HepG2 (cell line): Measurements from ENCODE around the gene DNAJC12.

Experiments used
- CEBPB ChIP-seq: IDR thresholded peaks from 2 replicates; pipeline ENCODE4 v1.6.1; 2011; ENCODE audit warnings: low read depth, low read length, improper control_type of control experiment, borderline replicate concordance
- NFRKB ChIP-seq: fragments of 450-650 bp; IDR thresholded peaks from 2 replicates; pipeline ENCODE4 v1.6.1; 2017
- POLR2A ChIP-seq, 2 experiments: IDR thresholded peaks; 2 replicates each; pipeline ENCODE4 v1.6.1; 2011; ENCODE audit warnings: low read depth in 2 of 2, low read length in 2 of 2, mild to moderate bottlenecking in 1 of 2, moderate library complexity in 1 of 2; ENCODE audit not compliant: insufficient read depth in 1 of 2
- TSC22D2 ChIP-seq: sonication (generic); formaldehyde crosslinking; IDR thresholded peaks from 2 replicates; pipeline ENCODE4 v1.5.1; 2020; ENCODE audit warnings: missing genetic modification reagents, mild to moderate bottlenecking, borderline replicate concordance
- ZSCAN30 ChIP-seq: sonication (generic); formaldehyde crosslinking; IDR thresholded peaks from 2 replicates; pipeline ENCODE4 v1.5.0; 2020; ENCODE audit warnings: mild to moderate bottlenecking, missing genetic modification reagents
- TF ChIP-seq, protein P1 (sequence below): sonication (generic); formaldehyde crosslinking; IDR thresholded peaks from 2 replicates; pipeline ENCODE4 v1.5.0; 2020; ENCODE audit warnings: mild to moderate bottlenecking, missing genetic modification reagents, moderate library complexity
- TF ChIP-seq, protein P2 (sequence below): fragments of 450-650 bp; IDR thresholded peaks from 2 replicates; pipeline ENCODE4 v1.6.1; 2016
- TF ChIP-seq, protein P3 (sequence below), 2 experiments: IDR thresholded peaks; 2 replicates each; pipeline ENCODE4 v1.6.1; 2011 to 2012; ENCODE audit warnings: low read length in 2 of 2, borderline replicate concordance in 1 of 2, low read depth in 1 of 2, mild to moderate bottlenecking in 1 of 2, moderate library complexity in 1 of 2
- TF ChIP-seq, protein P4 (sequence below), 2 experiments: sonication (generic) in 1 of 2; formaldehyde crosslinking in 1 of 2; IDR thresholded peaks; 2 replicates each; pipeline versions ENCODE4 v1.4.0 to v1.6.1; 2016 to 2020; ENCODE audit warnings: borderline replicate concordance in 1 of 2, low read depth in 1 of 2, mild to moderate bottlenecking in 1 of 2, missing genetic modification reagents in 1 of 2

DNA sequence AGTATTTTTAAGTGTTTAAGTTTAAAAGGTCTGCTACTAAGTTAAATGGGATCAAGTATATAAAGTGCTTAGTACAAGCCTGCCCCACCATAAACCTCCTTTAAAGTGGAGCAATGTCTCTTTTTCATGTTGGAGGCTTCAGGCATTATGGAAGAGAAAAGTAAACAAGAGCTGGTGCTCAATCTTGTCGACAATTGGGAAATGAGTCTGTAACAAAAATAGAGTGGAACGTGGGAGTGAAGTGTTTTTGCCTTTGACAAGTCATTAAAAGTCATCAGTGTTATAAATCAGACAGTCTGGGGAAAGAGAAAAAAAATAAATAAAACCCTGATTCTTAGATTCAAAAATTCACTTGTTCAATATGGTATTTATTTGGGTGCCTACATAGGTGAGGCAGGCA lies 44.7 kb downstream of the DNAJC12 start:
- TF ChIP-seq ZSCAN30 (CRISPR knock-in tag) (no peak), NFRKB (no peak), TSC22D2 (CRISPR knock-in tag) (no peak), CEBPB (no peak), POLR2A (IDR thresholded peaks at IDR 0.05; ENCODE audit: insufficient read depth in 1 of 2, low read depth in 2 of 2, low read length in 2 of 2) (no peak)
- TF ChIP-seq, protein P1, sequence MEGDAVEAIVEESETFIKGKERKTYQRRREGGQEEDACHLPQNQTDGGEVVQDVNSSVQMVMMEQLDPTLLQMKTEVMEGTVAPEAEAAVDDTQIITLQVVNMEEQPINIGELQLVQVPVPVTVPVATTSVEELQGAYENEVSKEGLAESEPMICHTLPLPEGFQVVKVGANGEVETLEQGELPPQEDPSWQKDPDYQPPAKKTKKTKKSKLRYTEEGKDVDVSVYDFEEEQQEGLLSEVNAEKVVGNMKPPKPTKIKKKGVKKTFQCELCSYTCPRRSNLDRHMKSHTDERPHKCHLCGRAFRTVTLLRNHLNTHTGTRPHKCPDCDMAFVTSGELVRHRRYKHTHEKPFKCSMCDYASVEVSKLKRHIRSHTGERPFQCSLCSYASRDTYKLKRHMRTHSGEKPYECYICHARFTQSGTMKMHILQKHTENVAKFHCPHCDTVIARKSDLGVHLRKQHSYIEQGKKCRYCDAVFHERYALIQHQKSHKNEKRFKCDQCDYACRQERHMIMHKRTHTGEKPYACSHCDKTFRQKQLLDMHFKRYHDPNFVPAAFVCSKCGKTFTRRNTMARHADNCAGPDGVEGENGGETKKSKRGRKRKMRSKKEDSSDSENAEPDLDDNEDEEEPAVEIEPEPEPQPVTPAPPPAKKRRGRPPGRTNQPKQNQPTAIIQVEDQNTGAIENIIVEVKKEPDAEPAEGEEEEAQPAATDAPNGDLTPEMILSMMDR (CRISPR knock-in tag): no peak
- TF ChIP-seq, protein P2, sequence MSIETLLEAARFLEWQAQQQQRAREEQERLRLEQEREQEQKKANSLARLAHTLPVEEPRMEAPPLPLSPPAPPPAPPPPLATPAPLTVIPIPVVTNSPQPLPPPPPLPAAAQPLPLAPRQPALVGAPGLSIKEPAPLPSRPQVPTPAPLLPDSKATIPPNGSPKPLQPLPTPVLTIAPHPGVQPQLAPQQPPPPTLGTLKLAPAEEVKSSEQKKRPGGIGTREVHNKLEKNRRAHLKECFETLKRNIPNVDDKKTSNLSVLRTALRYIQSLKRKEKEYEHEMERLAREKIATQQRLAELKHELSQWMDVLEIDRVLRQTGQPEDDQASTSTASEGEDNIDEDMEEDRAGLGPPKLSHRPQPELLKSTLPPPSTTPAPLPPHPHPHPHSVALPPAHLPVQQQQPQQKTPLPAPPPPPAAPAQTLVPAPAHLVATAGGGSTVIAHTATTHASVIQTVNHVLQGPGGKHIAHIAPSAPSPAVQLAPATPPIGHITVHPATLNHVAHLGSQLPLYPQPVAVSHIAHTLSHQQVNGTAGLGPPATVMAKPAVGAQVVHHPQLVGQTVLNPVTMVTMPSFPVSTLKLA: no peak
- TF ChIP-seq, protein P3, sequence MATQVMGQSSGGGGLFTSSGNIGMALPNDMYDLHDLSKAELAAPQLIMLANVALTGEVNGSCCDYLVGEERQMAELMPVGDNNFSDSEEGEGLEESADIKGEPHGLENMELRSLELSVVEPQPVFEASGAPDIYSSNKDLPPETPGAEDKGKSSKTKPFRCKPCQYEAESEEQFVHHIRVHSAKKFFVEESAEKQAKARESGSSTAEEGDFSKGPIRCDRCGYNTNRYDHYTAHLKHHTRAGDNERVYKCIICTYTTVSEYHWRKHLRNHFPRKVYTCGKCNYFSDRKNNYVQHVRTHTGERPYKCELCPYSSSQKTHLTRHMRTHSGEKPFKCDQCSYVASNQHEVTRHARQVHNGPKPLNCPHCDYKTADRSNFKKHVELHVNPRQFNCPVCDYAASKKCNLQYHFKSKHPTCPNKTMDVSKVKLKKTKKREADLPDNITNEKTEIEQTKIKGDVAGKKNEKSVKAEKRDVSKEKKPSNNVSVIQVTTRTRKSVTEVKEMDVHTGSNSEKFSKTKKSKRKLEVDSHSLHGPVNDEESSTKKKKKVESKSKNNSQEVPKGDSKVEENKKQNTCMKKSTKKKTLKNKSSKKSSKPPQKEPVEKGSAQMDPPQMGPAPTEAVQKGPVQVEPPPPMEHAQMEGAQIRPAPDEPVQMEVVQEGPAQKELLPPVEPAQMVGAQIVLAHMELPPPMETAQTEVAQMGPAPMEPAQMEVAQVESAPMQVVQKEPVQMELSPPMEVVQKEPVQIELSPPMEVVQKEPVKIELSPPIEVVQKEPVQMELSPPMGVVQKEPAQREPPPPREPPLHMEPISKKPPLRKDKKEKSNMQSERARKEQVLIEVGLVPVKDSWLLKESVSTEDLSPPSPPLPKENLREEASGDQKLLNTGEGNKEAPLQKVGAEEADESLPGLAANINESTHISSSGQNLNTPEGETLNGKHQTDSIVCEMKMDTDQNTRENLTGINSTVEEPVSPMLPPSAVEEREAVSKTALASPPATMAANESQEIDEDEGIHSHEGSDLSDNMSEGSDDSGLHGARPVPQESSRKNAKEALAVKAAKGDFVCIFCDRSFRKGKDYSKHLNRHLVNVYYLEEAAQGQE (IDR thresholded peaks at IDR 0.05; ENCODE audit: borderline replicate concordance in 1 of 2, low read depth in 1 of 2, low read length in 2 of 2): no peak
- TF ChIP-seq, protein P4, sequence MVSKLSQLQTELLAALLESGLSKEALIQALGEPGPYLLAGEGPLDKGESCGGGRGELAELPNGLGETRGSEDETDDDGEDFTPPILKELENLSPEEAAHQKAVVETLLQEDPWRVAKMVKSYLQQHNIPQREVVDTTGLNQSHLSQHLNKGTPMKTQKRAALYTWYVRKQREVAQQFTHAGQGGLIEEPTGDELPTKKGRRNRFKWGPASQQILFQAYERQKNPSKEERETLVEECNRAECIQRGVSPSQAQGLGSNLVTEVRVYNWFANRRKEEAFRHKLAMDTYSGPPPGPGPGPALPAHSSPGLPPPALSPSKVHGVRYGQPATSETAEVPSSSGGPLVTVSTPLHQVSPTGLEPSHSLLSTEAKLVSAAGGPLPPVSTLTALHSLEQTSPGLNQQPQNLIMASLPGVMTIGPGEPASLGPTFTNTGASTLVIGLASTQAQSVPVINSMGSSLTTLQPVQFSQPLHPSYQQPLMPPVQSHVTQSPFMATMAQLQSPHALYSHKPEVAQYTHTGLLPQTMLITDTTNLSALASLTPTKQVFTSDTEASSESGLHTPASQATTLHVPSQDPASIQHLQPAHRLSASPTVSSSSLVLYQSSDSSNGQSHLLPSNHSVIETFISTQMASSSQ (IDR thresholded peaks at IDR 0.05; ENCODE audit: low read depth): no peak
- TF ChIP-seq, protein P4 (CRISPR knock-in tag; IDR thresholded peaks at IDR 0.05; ENCODE audit: borderline replicate concordance): no peak
